Hepatic stellate cell (primary cell): ENCODE results near the gene NTNG2.

Experiments
- DNase-seq: peaks from one replicate; pipeline ENCODE4 v3.0.0; 2011; ENCODE audit warnings: low spot score

The NTNG2 gene

DNA sequence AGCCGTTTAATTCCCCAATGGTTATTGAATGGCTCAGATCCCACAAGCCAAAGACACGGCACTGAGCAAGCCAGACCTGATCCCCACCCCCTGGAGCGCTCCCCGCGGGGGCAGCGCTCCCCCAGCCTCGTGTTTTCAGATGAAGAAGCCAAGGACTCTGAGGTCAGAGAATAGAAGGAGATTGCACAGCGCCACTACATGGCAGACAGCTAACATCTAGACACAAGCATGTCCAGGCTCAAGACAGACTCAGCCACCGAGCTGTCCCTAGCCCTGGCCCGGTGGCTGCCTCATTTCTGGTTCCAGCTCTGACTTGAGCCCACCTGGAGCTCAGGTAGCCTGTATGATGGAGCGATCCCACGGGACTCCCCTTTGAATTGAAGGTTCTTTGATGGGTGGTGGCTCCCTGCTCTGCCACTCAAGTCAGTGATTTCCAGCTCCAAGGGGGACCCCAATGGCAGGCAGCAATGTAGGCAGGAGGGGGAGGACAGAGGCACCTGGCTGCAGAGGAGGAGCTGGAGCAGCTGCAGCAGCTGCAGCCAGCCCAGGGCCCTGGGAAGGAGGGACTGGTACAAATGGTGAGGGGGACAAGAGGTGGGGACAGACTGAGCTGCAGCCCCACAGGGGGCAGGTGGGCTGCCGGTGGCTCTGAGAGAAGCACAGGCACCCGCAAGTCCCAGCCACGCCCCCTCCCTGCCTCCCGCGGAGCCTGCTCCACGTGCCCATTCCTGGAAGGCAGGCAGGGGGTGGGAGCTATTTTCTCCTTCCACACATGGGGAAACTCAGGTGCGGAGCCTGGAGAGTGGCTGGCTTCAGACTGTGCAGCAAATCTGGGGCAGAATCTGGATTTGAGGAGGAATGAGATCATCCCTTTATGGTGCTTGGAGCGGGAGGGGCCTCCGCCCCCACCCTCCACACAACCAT is 40.2 kb downstream of the NTNG2 start:
- no peak for DNase-seq

DNA sequence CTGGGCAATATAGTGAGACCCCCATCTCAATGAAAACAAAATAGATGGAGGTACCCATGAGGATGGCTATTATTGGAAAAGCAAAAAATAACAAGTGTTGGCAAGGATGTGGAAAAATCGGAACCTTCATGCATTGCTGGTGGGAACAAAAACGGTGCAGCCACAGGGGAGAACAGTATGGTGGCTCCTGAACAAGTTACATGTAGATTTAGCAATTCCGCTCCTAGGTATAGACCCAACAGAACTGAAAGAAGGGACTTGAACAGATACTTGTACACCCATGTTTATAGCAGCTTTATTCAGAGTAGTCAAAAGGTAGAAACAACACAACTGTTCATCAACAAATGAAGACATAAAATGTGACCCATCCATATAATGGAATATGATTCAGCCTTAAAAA is 43.0 kb downstream of the NTNG2 start:
- no peak for DNase-seq

DNA sequence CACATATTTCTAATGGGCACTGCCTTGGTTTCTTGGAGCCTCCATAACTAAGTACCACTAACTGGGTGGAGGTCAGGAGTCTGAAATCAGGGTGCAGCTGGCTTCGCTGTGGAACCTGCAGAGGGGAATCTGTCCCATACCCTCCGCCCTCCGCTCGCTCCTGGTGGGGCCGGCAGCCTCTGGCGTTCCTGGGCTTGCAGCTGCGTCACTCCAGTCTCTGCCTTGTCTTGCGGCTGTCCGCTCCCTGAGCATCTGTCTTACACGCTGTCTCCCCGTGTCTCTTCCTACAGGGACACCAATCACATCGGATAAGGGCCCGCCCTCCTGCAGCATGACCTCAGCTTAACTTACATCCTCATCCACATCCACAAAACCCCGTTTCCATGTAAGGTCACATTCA is 45.4 kb downstream of the NTNG2 start:
- DNase-seq: no peak

DNA sequence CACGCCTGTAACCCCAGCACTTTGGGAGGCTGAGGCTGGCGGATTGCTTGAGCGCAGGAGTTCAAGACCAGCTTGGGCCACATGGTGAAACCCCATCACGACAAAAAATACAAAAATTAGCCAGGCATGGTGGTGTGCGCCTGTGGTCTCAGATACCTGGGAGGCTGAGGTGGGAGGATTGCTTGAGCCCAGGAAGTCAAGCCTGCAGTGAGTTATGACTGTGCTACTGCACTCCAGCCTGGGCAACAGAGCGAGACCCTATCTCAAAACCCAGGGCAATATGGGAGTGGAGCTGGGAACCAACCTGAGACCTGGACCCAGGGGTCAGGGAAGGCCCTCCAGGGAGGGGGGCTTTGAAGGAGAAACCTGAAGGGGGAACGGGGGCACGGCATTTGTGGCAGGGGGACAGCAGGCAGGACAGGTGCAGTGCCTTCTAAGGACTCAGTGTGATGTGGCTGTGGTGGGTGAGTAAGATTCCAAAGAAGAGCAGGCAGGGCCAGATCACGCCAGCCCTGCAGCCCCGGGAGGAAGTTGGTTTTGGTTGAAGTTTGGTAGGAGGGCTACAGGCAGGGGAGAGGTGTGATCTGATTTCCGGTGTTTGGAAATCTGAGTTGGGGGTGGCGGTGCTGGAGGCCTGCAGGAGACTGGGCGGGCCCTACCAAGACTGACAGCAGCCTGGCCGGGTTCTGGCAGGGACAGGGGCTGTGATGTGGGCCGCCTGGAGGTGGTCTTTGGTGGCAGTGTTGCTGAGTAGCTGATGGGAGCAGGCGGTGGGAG is 46.2 kb downstream of the NTNG2 start:
- DNase-seq: no peak

DNA sequence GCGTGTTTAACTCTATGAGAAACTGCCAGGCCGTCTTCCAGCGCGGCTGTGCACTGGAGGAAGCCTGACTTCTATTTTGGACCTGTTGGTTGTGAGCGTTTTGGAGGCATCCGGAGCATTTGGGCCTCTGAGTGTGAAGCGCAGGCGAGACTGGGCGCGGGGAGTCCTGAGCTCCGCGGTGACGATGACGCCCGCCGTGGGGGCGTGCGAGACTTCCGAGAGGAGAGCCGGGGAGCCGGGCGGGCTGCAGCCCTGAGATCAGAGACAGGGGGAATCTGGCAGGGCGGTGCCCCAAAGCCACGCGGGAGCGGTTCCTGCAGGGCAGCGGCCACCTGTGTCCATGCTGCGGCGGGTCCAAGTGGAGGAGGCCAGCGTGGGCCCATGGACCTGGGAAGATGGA is 47.4 kb downstream of the NTNG2 start:
- no peak for DNase-seq

DNA sequence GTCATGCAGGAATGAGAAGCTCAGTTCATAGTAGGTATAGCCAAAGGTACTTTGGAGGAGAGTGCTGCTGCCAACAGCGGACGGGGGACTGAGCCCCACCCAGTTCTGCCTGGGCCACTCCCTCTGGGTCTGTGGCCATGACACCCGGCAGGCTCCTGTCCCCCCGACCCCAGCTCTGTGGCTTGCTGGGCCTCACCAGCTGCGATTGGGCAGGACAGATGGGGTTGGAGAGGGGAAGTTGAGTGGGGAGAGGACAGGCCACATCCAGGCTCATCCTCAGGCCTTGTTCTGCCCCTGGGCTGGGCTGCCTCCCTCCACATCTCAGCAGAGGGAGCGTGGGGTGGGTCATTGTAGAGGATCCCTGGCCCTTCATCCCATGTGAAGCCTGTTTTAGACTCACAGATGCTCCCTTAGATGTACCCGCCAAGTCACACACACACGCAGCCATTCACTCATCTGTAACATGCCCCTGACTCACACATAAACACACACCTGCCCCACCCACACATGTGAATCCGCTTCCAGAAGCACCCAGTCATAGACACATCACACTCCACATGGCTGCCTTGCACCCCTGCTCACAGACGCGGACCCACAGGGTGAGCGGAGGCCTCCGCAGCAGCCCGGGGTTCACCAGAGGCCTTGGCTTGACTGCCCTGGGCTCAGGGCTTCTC is 48.8 kb downstream of the NTNG2 start:
- no peak for DNase-seq

DNA sequence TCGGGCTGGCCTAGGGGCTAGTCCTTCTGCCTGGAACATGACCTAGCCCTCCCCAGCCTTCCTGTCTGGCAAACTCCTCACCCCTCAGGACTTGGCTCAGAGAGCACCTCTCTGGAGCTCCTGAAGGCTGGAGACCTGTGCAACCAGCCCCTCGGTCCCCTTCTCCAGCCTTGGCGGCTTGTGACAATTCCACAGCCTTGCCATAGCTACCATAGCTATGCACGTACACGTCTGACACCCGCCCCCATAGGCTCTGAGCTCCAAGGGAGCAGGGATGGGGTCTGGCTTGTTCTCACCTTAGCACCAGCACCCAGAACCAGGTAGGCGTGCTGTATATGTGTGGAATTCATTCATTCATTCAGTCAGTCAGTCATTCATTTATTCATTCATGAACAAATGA is 49.7 kb downstream of the NTNG2 start:
- no peak for DNase-seq

DNA sequence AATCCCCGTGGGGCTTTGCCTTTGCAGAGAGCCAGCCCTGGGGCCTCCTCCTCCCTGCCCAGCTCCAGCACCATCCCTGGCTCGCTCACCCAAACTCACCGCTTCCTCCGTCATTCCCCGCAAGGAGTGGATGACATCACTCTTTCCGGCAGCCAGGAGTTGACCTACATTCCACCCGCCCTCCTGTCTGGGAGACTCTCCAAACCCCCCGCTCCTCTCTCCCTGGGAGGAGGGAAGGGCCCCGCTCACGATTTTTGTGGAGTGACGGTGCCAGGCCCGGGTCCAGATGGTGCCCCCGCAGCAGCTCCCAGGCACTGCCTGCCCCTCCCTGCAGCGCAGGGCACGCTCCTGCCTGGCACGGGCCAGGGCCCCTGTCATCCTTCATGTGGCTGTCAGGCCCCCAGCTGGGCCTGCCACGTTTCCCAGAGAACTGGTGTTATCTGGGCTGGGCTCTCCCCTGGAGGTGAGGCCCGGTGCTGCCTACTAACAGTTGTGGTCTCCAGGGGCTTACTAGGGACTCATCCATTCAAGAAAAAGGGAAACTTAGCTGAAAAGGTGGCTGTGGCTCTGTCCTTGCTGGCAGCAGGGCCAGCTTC is 52.3 kb downstream of the NTNG2 start:
- DNase-seq: peak; percentile 95

DNA sequence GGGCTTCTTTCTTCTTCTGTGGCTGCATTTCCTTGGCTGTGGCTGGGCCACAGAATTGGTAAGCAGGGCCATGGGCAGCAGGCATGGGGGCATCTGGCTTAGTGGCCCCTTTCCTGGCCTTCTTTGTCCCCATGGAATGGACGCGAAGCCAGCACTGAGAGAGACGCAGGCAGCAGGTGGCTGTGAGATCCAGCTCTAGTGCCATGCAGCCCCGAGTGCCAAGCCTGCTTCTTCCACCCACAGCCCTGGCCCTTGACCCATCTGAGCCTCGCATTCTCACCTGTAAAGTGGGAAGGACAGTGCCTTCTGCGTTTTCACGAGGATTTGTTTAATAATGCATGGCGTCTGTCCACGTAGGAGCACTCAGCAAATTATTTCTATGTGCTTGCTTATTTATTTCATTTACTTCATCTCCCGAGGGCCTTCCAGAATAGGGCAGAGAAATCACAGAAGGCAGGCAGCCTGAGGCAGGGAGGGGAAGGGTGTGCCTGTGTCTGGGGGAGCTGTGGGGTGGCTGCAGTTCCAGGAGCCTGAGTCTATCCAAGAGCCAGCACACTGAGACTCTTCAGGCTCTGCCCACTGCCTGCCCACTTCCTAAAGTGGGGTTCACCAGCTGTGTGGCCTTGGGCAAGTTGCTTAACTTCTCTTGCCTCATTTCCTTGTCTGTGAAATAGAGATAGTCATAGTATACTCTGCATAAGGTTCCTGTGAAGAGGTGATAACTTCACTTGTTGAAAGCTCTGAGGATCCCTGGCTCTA is 55.2 kb downstream of the NTNG2 start:
- DNase-seq: no peak

DNA sequence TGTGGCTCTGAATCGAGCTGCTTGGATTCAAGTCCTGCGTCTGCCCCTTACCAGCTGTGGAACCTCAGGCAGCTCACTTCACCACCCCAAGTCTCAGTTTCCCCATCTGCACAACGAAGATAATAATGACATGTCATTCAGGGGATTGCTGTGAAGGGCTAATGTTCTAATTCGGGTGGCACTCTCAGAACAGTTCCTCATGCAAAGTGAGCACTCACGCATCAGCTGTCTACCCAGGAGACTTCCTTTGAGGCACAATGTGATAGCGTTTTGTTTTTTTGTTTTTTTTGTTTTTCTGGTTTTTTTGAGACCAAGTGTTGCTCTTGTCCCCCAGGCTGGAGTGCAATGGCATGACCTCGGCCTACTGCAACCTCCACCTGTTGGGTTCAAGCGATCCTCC is 56.4 kb downstream of the NTNG2 start:
- no peak for DNase-seq

DNA sequence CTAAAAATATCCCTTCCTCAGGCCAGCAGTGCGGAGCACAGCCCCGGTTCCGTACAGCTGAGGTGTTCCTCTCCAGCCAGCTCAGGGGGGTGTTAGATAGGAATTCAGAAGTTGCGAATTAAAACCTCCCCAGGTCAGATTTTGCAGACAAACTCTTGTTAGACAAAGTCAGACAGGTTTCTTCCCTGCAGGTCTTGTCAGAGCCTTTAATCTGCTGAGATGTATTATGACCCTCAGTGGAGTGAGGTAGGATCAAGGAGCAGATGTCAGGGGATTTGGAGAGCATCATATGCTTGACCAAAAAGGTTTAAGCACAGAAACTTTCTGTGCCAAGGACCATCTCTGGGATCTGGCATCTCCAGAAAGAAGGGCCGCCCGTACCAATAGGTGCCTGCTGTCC is 60.1 kb downstream of the NTNG2 start:
- no peak for DNase-seq

DNA sequence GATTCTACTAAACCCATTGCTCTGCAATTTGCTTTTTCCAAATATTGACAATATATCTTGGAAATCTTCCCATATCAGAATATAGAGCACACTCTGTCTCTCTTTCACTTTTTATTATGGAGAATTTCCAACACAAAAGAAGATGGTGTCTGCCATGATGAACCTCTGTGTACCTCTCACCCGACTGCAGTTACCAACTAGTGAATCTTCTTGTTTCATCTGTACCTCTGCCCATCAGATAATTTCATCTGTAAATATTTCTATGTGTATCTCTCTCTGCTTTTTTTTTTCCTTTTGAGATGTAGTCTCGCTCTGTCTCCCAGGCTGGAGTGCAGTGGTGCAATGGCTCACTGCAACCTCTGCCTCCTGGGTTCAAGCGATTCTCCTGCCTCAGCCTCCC is 62.8 kb downstream of the NTNG2 start:
- no peak for DNase-seq

DNA sequence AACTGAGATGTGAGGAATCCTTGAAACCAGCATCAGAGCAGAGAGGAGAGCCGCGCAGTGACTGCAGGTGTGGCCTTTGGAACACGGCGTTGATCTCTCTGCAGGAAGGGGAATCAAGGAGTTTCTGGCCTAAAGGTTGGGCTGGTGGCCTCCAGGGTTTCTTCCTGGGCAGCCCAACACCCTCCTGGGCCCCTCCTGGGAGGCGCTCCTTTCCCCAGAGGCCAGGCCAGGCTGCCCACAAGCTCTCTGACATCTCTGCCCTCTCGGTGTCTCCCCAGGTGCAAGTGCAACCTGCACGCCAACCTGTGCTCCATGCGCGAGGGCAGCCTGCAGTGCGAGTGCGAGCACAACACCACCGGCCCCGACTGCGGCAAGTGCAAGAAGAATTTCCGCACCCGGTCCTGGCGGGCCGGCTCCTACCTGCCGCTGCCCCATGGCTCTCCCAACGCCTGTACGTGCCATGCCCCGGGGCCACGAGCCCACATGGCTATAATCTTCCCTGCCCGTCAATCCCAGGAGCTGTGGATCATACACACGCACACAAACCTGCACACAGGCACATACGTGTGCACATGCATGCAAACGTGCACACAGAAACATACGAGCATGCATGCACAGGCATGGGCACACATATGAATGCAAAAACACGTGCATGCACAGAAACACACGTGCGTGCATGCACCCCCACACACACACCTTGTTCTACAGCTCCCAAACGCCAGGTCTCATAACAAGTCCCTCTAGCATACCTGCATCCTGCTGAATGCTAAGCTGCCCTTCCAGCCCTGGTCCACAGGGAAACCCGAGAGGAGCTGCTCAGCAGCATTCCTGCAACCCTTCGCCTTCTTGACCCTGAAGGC is 64.9 kb downstream of the NTNG2 start:
- no peak for DNase-seq

DNA sequence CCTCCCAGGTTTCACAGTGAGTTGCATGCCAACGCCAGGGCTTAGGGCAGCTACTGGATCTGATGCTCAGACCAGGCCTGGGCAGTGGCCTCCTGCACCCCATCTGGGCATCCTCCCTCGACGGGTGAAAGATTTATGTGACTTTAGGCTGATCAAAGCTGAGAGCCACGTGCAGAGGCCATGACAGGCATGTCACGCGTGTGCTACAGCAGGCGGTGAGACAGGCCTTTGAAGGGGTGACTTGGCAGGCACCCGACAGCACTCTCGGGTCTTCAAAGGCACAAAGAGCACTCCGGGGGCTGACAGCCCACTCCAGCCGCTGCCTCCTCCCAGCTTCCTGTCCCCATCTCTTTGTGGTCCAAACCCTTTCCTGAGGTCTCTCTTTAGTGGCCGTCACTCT is 66.2 kb downstream of the NTNG2 start:
- no peak for DNase-seq

DNA sequence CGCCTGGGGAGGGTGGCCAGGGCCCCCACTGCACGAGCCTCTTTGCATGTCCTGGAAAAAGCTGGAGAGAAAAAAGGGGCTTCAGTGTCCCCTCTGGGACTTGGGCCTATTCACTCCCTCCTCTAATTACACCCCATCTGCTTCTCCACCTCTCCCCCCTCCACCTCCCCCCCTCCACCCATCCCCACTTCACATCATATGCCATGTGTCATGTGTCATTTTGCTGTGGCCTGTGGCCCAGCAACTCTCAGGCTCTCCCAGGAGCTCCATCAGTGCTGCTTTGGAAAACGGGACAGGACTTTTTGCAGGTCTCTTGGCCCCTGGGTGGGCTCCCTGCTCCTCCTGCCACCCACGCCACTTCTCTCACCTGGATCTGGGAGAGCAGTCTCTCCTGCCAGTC is 68.7 kb downstream of the NTNG2 start:
- DNase-seq: no peak

DNA sequence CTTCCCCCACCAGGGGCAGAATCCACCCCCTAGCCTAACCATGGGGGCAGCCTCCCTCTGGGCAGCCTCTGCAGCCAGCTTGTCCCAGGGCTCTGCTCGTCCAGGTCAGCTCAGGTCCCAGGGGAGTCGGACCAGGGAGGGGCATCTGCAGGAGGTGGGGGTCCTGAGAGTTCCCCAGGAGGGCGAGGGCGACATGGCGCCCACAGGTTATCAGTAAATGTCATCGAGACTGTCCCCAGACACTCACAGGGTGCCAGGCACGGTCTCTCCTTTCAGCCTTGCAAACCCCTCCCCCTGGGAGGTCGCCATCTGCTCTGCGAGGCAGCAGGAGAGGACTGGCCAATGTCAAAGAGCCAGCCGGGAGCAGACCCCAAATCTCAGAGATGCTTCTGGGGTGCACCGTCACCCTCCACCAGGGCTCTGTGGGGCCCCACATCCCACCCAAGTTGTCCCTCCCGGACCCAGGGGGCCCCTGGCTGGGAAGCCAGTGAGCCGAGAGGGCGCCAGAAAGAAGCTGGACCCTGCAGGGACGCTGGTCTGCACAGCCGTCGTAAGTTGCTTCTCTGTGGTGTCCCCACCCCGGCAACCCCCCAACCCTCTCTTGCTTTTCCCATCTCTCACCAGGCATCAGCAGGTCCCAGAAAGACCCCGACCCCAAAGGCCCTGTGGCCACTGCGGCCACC is 69.3 kb downstream of the NTNG2 start:
- no peak for DNase-seq

DNA sequence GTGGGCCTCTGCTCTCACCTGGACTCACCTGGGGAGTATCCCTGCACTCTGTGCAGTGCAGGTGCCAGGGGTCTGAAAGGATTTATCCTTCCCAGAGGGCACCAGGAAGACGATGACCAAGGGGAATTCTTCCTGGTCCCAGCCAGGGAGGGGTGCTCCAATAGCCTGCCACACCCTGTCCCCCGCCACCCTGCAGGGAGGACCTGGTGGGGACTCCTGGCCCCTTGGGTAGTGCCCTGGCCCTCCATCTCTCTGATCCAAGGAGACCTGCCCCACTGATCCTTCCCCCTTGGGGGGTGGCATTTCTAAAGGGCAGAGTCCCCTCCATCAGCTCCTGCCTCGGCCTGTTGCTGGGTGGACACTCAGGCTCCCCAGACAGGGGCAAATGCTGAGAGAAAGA is 70.7 kb downstream of the NTNG2 start:
- no peak for DNase-seq

DNA sequence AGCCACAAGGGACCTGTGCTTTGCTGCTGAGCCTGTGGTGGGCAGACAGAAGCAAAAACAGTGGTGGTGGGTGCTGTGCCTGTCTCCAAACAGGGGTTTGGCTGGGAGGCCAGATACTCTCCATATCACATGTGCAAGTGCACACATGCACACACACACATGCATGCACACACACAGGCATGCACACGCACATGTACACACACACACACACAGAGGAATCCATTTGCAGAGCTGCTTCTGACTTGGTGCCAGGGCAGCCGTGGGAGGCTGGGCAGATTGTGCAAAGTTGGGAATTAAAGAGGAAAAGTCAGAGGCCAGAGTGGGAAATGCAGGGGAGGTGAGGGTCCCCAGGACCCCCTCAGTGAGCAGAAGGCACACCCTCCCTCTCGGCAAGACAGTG is 71.3 kb downstream of the NTNG2 start:
- DNase-seq: no peak

DNA sequence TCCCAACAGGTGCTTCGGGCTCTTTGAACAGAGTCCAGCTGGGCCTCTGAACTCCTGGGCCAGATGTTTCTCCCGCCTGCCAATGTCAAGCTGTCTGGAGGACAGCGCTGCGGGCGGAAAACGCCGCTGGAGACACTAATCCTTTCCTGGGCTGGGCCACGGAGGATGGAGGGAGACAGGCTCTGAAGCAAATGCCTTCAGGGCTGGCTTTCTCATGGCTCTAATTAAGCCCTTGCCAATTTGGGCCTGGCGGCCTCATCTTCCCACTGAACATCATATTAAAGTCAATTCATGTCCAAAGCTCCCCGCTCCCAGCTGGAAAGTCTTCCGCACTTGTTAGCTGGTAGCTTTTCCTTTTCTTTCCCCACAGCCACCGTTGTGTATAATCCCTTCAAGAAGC is 72.7 kb downstream of the NTNG2 start:
- no peak for DNase-seq

DNA sequence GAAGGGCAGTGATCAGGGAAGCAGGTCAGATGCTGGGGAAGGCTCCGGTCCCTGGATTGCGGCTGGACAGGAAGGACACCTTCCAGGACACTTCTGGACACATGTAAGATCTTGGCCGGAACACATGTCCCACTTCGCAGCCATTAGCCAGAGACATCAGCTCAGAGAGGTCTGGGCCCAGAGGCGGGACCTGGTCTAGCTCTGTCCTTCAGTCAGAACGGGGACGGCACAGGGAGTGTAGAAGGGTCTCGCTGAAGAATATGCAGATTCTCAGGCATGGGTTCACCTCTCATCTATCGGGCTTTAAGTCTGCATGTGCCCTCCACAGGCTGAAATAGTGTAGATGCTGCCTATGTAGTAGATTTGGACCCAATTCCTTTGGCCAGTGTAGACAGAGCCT is 73.3 kb downstream of the NTNG2 start:
- DNase-seq: no peak
